Breast epithelium (tissue), 4 donors: ENCODE measurements around the gene GADL1. TPM values are rescaled to one million over a fixed set of nuclear protein-coding genes. Genes with fewer than 3 reads are reported as not detected.

ENCODE experiments used
- DNase-seq, 2 donors: peaks; one replicate each; pipeline ENCODE4 v3.0.0-alpha.2; 2019; ENCODE audit warnings: low spot score in 2 of 2
- H3K27ac ChIP-seq, 2 donors: fragments of 200-600 bp; sonication (generic) in 1 of 2; one replicate each; pipeline ENCODE4 v1.5.1; 2016 to 2019; ENCODE audit warnings: mild to moderate bottlenecking in 1 of 2
- H3K27me3 ChIP-seq, 2 donors: fragments of 200-600 bp; sonication (generic) in 1 of 2; one replicate each; pipeline versions ENCODE4 v1.5.1 to v1.6.0; 2017 to 2019; ENCODE audit warnings: control low read depth in 1 of 2, mild to moderate bottlenecking in 1 of 2
- H3K36me3 ChIP-seq: fragments of 200-600 bp; one replicate; pipeline ENCODE4 v1.5.1; 2019
- H3K4me1 ChIP-seq, 2 donors: fragments of 200-600 bp; sonication (generic); one replicate each; pipeline ENCODE4 v1.5.1; 2016 to 2019; ENCODE audit warnings: control low read depth in 1 of 2
- H3K4me3 ChIP-seq, 3 donors: fragments of 200-600 bp; sonication (generic); 1 replicate in 2 of 3; 2 replicates in 1 of 3; pipeline ENCODE4 v1.5.1; 2016 to 2019; ENCODE audit warnings: mild to moderate bottlenecking in 3 of 3, moderate library complexity in 2 of 3
- H3K9me3 ChIP-seq, 2 donors: fragments of 200-600 bp; sonication (generic) in 1 of 2; one replicate each; pipeline ENCODE4 v1.5.1; 2016 to 2019; ENCODE audit warnings: control low read depth in 1 of 2
- CTCF ChIP-seq, 3 donors: fragments of 450-650 bp; IDR thresholded peaks; one replicate each; pipeline ENCODE4 v1.5.1; 2016 to 2017; ENCODE audit warnings: antibody characterized with exemption in 3 of 3, mild to moderate bottlenecking in 3 of 3, moderate library complexity in 3 of 3
- POLR2A ChIP-seq: fragments of 450-650 bp; IDR thresholded peaks from one replicate; pipeline ENCODE4 v1.6.1; 2016; ENCODE audit warnings: antibody characterized with exemption, mild to moderate bottlenecking, moderate library complexity
- POLR2AphosphoS5 ChIP-seq, 3 donors: sonication (generic); formaldehyde crosslinking; IDR thresholded peaks; one replicate each; pipeline ENCODE4 v1.6.1; 2017; ENCODE audit warnings: antibody characterized with exemption in 3 of 3
- intact Hi-C: fragments of 100-400 bp; cut with DNase I; formaldehyde crosslinking; loops from one replicate; pipeline ENCODE4 v1.15.1; 2023; ENCODE audit warnings: low total_unique reads
- total RNA-seq, 3 donors: library from RNA; depleted of rRNA; stranded (reverse); fragments of >200 nt; gene quantifications; one replicate each; pipeline ENCODE4 v1.1.0, GENCODE V29; 2016

GADL1 gene
- total RNA-seq, 3 donors from 2014 or later = not detected

GRCh38 chr3:30688776-30689641, 205.5 kb downstream of the GADL1 start:
- H3K4me3 ChIP-seq = no peak overlapping the region
- H3K4me1 ChIP-seq = peaks cover 0 to 8% of the 10 kb centered on the region in 2 donors
- no peaks in the 10 kb centered on the region for H3K27me3 ChIP-seq
- no peaks in the 10 kb centered on the region for H3K9me3 ChIP-seq
- no peak for TF ChIP-seq POLR2A
- TF ChIP-seq POLR2AphosphoS5 (IDR thresholded peaks at IDR 0.05) = peak in 1 of 3 donors; percentile 11
- TF ChIP-seq CTCF (IDR thresholded peaks at IDR 0.05) = no peak
- no peak for DNase-seq
- intact Hi-C loops = no loop called here
- no peaks in the 10 kb centered on the region for H3K36me3 ChIP-seq
- peak overlapping the region; percentile 54 to 73 for H3K27ac ChIP-seq

GRCh38 chr3:30687930-30688570, 206.4 kb downstream of the GADL1 start:
- no peaks in the 10 kb centered on the region for H3K27me3 ChIP-seq
- no peak overlapping the region for H3K4me3 ChIP-seq
- DNase-seq = no peak
- peaks cover 0 to 8% of the 10 kb centered on the region in 2 donors for H3K4me1 ChIP-seq
- peak overlapping the region; percentile 54 to 73 for H3K27ac ChIP-seq
- no peaks in the 10 kb centered on the region for H3K36me3 ChIP-seq
- intact Hi-C loops = no loop called here
- TF ChIP-seq POLR2A (no peak), CTCF (IDR thresholded peaks at IDR 0.05) (no peak), POLR2AphosphoS5 (IDR thresholded peaks at IDR 0.05) (no peak)
- no peaks in the 10 kb centered on the region for H3K9me3 ChIP-seq

- Histone ChIP-seq H3K4me3 (no peak overlapping the region), H3K4me1 (peaks cover 0 to 8% of the 10 kb centered on the region in 2 donors), H3K27me3 (no peaks in the 10 kb centered on the region), H3K36me3 (no peaks in the 10 kb centered on the region), H3K9me3 (no peaks in the 10 kb centered on the region), H3K27ac (no peak overlapping the region)
- intact Hi-C loops = no loop called here
- TF ChIP-seq CTCF (IDR thresholded peaks at IDR 0.05) (no peak), POLR2A (no peak), POLR2AphosphoS5 (IDR thresholded peaks at IDR 0.05) (no peak)
- no peak for DNase-seq
Measured at GRCh38 chr3:30686799-30687198, 207.7 kb downstream of the GADL1 start.

- intact Hi-C loops = no loop called here
- H3K27me3 ChIP-seq = no peaks in the 10 kb centered on the region
- no peak for DNase-seq
- H3K27ac ChIP-seq = no peak overlapping the region
- TF ChIP-seq POLR2AphosphoS5 (IDR thresholded peaks at IDR 0.05) (no peak), CTCF (IDR thresholded peaks at IDR 0.05) (no peak), POLR2A (no peak)
- H3K4me3 ChIP-seq = no peak overlapping the region
- peaks cover 4 to 8% of the 10 kb centered on the region in 2 donors for H3K4me1 ChIP-seq
- H3K9me3 ChIP-seq = no peaks in the 10 kb centered on the region
- no peaks in the 10 kb centered on the region for H3K36me3 ChIP-seq
Measured at GRCh38 chr3:30686176-30686575, 208.3 kb downstream of the GADL1 start.

- H3K4me1 ChIP-seq = peaks cover 4 to 8% of the 10 kb centered on the region in 2 donors
- no peak for TF ChIP-seq POLR2A
- no peak for TF ChIP-seq POLR2AphosphoS5 (IDR thresholded peaks at IDR 0.05)
- TF ChIP-seq CTCF (IDR thresholded peaks at IDR 0.05) = no peak
- intact Hi-C loops = no loop called here
- no peak for DNase-seq
- no peaks in the 10 kb centered on the region for H3K27me3 ChIP-seq
- H3K4me3 ChIP-seq = no peak overlapping the region
- no peaks in the 10 kb centered on the region for H3K9me3 ChIP-seq
- H3K27ac ChIP-seq = peak overlapping the region in 1 of 2 donors; percentile 27
- H3K36me3 ChIP-seq = no peaks in the 10 kb centered on the region
Measured at GRCh38 chr3:30685267-30685667, 209.2 kb downstream of the GADL1 start.
